Ectodermal cell (in vitro differentiated cells): ENCODE results near the gene WFS1.

ENCODE experiments used
- H3K27ac ChIP-seq: 2 replicates; pipeline ENCODE4 v1.7.0; 2013; ENCODE audit warnings: mild to moderate bottlenecking, low read depth, low read length; ENCODE audit not compliant: insufficient read depth, poor library complexity, severe bottlenecking
- H3K27me3 ChIP-seq: 2 replicates; pipeline ENCODE4 v1.7.0; 2013; ENCODE audit warnings: mild to moderate bottlenecking, low read length; ENCODE audit not compliant: insufficient read depth, control insufficient read depth, poor library complexity, severe bottlenecking
- H3K36me3 ChIP-seq: one replicate; pipeline ENCODE4 v1.7.0; 2013; ENCODE audit warnings: low read length; ENCODE audit not compliant: control insufficient read depth, insufficient read depth
- H3K4me1 ChIP-seq: one replicate; pipeline ENCODE4 v1.7.0; 2013; ENCODE audit warnings: low read length; ENCODE audit not compliant: control insufficient read depth, insufficient read depth
- H3K4me3 ChIP-seq: 2 replicates; pipeline ENCODE4 v1.7.0; 2013; ENCODE audit warnings: low read depth, low read length, control low read depth; ENCODE audit not compliant: insufficient read depth
- H3K9me3 ChIP-seq: 2 replicates; pipeline ENCODE4 v1.7.0; 2013; ENCODE audit warnings: mild to moderate bottlenecking, low read length, moderate library complexity; ENCODE audit not compliant: control insufficient read depth
- WGBS, 2 experiments: methylation state at CpG; one replicate each; pipeline ENCODE4 v1.1.7; 2013; ENCODE audit warnings: missing lambda C conversion rate in 2 of 2; 5-methylcytosine and 5-hydroxymethylcytosine counted together

WFS1 gene

DNA sequence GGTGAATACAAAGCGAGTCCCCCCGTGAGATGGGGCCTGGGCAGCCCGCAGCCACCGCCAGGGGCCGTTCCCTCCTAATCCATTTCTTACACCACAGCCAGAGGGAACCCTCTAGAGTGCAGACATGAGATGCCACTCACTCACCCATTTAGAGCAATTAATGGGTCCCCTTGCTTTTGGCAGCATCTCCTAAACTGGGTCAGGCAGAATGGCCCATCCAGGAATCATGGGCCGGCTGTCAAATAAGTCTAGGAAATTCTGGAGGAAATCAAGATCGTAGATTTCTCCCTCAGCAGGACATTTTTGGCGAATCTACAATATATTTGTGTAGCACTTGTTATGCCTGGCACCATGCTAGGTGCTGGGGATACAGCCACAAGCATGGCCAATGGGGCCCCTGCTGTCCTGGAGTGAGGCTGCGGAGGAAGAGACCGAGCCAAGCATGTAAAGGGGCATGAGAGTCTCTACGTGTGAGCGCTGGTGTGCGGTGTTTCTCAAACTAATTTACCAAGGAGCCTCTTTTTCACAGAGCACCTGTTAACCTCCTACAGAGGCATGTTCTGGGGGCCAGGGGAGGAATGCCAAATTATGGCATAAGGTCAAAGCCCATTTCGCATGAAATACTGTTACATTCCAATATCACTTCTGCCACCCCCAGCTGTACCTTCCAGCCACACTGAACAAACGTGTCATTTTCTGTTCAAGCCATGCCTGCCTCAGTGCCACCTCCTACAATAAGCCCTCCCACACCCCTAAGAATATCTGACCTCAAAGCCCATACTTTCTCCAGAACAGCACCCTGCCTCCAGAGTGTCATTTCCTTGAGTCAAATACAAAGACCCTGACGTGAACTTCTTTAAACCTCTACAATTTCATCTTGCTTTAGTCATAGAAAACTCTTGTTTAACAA lies 41.2 kb upstream of the WFS1 start:
- 86 to 87% methylated on average over 16 of the region's 16 CpGs for WGBS, 2 experiments
- H3K27me3 ChIP-seq, result no peaks in the 10 kb centered on the region
- H3K36me3 ChIP-seq, result no peaks in the 10 kb centered on the region
- H3K27ac ChIP-seq, result no peak overlapping the region
- H3K4me1 ChIP-seq, result no peaks in the 10 kb centered on the region
- no peaks in the 10 kb centered on the region for H3K9me3 ChIP-seq
- no peak overlapping the region for H3K4me3 ChIP-seq

DNA sequence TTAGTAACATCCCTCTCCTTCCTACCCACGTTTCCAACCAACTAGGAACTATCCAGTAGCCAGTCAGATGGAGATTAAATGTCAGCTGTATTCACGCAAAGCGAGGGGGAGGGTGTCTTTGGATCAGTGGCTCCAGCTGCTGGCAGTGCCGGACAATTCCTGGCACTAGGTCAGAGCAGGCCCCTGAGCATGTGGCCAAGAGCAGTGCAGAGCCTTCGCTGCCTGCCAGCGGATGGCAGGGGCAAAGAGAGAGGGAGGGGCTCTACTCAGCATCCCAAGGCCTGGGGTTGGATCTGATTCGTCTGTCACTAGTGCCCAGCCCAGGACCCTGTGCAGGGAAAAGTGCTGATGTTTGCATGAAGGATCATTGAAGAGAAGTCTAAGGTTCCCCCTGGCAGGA lies 40.6 kb upstream of the WFS1 start:
- 69 to 71% methylated on average over 7 of the region's 7 CpGs for WGBS, 2 experiments
- H3K27ac ChIP-seq, result no peak overlapping the region
- no peaks in the 10 kb centered on the region for H3K36me3 ChIP-seq
- H3K4me1 ChIP-seq, result no peaks in the 10 kb centered on the region
- no peaks in the 10 kb centered on the region for H3K27me3 ChIP-seq
- H3K4me3 ChIP-seq, result no peak overlapping the region
- H3K9me3 ChIP-seq, result no peaks in the 10 kb centered on the region

DNA sequence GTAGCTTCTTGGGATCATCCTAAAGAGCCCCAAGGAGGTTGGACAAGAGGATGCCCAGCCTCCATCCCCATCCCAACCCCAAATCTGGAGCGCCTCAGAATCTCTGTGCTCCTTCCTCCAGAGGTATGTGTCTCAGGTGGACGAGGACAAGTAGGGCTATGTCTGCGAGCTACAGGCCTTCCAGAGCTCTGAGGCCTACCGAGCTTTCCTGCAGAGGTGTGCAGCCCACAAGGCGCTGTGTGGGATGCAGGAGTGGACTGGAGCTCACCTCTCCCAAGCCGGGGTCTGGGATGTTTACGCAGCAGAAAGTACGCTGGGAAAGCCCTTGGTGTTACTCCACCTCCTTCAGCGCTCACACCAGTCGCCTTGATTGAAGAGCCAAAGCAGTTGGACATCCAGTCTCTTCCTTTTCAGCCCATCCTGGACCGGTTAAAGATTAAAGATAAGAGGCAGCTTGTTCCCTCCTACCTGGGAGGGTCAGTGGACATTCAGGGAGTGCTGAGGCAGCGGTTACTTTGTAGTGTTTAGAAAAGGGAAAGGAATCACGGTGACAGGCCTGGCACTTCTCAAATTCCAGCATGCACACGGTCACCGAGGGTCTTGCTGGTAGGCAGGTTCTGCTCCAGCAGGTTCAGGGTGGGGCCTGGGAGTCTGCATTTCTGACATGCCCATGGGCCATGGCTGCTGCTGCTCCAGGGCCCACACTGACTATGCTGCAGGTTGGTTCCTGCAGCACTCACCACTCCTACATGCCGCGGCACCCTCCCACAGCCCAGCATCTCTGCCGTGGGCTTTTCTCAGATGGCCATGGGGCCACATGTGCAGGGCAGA lies 39.8 kb upstream of the WFS1 start:
- 88% methylated on average over 18 of the region's 18 CpGs for WGBS, 2 experiments
- no peaks in the 10 kb centered on the region for H3K36me3 ChIP-seq
- H3K9me3 ChIP-seq, result no peaks in the 10 kb centered on the region
- no peak overlapping the region for H3K27ac ChIP-seq
- no peaks in the 10 kb centered on the region for H3K4me1 ChIP-seq
- no peaks in the 10 kb centered on the region for H3K27me3 ChIP-seq
- H3K4me3 ChIP-seq, result no peak overlapping the region

DNA sequence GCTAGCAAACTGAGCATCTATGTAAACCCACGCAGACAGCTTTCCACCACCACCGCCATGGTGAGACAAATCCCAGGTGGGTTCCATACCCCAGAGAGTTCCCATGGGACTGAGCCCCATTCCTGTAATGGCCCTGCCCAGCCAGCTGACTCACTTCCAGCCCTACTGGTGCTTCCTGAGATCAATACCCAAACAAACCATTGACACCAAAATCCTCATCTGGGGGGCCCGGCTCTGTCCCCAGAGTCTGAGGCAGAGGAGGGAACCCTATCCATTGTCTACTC lies 39.2 kb upstream of the WFS1 start:
- WGBS, 2 experiments, result 62% methylated on average over 3 of the region's 3 CpGs
- Histone ChIP-seq H3K36me3 (no peaks in the 10 kb centered on the region), H3K27ac (no peak overlapping the region), H3K4me1 (no peaks in the 10 kb centered on the region), H3K9me3 (no peaks in the 10 kb centered on the region), H3K27me3 (no peaks in the 10 kb centered on the region), H3K4me3 (no peak overlapping the region)

DNA sequence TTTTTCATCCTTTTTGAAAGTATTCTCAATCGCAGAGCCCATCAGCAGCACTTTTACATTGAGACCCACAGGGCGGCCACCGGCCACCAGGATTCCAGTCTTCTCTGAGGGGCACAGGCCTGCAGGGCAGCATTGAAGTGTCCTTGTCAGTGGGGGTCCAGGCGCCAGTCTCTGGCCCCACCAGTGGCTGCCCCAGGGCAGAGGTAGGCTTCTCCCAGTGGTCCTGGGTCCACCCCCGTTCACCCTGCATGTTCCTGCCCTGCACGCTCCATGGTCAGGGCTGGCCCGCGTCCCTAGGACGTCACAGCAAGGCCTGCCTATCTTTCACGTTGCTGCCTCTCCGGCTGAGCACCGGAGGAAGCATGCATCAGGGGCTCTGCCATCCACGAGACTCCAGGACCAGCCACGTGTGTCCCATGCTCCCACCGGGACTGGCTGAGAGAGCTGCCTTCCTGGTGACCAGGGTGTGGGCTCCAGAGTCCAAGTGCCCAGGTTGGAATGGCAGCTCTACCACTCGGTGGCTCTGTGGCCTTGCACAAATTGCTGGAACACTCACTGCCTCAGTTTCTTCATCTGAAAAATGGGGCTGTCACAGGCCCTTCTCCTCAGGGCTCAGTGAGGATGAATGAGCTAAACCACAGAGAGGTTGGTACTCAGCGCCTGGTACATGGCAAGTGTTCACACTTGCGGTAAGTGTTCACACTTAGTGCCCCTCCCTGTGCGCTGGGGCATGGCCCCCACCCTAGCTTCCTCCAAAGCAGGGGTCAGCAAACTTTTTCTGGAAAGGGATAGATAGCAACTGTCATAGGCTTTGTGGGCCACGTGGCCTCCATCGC lies 38.6 kb upstream of the WFS1 start:
- Histone ChIP-seq H3K4me1 (no peaks in the 10 kb centered on the region), H3K4me3 (no peak overlapping the region), H3K27me3 (no peaks in the 10 kb centered on the region), H3K9me3 (no peaks in the 10 kb centered on the region), H3K36me3 (no peaks in the 10 kb centered on the region), H3K27ac (no peak overlapping the region)
- WGBS, 2 experiments, result 94% methylated on average over 21 of the region's 21 CpGs

DNA sequence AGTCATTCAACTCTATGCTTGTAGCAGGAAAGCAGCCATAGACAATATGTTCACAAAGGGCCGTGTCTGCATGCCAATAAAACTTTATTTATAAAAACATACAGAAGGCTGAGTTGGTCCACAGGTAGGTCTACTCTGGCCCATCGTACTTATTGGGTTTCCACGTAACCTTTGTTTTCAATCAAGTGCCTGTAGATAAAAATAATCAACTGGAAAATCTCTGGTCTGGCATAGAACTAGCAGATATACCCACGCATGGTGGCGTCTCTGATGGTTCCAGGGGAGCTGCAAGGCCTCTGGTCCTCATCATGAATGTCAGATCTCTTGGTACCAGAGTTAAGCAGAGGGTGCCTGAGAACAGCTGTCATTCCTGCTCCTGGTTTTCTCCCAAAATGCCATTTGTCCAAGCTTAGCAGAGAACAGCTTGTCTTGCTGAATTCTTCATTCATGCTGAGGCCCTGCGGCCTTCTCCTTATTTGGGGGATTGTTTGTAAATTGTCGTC lies 37.9 kb upstream of the WFS1 start:
- Histone ChIP-seq H3K9me3 (no peaks in the 10 kb centered on the region), H3K27me3 (no peaks in the 10 kb centered on the region), H3K4me1 (no peaks in the 10 kb centered on the region), H3K27ac (no peak overlapping the region), H3K4me3 (no peak overlapping the region), H3K36me3 (no peaks in the 10 kb centered on the region)
- WGBS, 2 experiments, result 88 to 96% methylated on average over 6 to 7 of the region's 7 CpGs

DNA sequence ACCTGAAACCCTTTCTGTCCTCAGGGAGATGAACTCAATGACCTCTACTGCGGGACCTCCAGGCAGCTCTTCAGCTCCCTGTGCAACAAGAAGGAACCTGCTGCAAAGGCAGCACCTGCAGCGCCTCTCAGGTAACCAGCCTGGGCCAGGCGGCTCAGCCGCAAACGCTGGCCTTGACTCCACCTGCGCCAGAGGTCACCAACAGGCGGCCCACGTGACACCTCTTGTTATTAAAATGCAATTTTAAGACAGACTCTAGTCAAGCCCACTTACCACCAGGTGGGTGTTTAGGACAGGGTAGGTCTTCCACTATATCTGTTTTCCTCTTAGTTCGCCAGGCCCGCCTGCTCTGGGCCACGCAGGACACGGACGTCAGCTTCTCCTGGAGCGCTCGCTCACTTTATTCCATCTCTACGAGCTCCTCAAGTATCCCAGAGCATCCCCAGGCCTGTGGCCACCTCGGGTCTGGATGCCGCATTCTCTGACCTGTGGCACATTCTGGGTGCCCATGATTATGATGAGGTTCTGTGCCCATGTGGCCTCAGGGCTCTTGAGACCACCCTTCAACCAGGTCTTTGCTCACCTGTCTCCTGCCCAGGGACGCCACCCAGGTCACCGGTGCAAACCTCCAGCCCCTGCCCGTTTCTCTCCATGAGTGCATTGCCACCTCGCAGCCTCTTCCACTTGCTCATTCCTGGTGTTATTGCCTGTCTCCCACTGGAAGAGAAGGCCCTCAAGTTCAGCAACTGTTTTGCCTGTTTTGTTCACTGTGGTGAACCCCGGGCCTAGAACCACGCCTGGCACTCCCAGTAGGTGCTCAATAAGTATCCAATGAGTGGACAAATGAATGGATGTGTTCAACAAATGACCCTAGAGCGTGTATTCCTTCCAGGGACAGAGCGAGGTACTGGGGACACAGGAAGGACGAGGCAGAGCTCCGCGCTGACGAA lies 36.5 kb upstream of the WFS1 start:
- H3K27ac ChIP-seq, result no peak overlapping the region
- no peaks in the 10 kb centered on the region for H3K4me1 ChIP-seq
- H3K4me3 ChIP-seq, result no peak overlapping the region
- H3K36me3 ChIP-seq, result no peaks in the 10 kb centered on the region
- no peaks in the 10 kb centered on the region for H3K9me3 ChIP-seq
- H3K27me3 ChIP-seq, result no peaks in the 10 kb centered on the region
- 92 to 94% methylated on average over 30 of the region's 30 CpGs for WGBS, 2 experiments

DNA sequence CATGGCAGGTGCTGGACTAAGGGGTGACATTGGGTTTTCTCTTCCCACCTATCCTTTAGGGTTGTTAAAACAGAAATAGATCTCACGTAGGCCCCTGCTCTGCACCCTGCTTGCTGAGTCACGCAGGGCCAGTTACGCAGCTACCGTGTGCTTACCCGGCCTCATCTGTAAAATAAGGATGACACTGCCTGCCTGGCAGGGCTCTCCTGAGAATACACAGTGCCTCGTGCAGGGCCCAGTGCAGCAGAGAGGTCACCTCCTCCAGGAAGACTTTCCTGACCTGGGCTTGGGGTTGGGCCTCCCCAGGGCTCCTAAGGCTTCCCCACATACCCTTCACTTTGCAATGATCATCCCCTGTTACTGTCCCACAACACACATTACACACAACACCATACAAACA lies 35.7 kb upstream of the WFS1 start:
- Histone ChIP-seq H3K36me3 (no peaks in the 10 kb centered on the region), H3K4me3 (no peak overlapping the region), H3K27me3 (no peaks in the 10 kb centered on the region), H3K27ac (no peak overlapping the region), H3K9me3 (no peaks in the 10 kb centered on the region), H3K4me1 (no peaks in the 10 kb centered on the region)
- WGBS, 2 experiments, result 92 to 93% methylated on average over 6 of the region's 6 CpGs

DNA sequence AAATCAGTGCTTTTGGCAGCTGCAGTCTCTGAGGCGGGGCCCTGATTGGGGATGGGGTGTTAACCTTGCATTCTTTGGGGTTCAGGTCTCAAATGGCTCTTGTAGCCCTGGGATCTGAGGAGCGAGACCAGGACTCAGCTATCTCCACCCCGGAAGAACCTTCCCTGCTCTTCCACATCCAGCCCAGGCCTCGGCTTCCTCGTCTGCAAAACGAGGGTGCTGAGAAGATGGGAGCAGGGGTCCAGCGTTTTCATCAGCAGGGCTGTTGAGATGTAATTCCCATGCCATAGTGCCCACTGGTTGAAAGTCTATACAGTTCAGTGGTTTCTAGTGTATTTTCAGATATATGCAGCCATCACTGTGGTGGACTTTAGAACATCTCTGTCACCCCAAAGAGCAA lies 34.6 kb upstream of the WFS1 start:
- no peaks in the 10 kb centered on the region for H3K4me1 ChIP-seq
- H3K9me3 ChIP-seq, result no peaks in the 10 kb centered on the region
- 90 to 92% methylated on average over 7 of the region's 7 CpGs for WGBS, 2 experiments
- no peaks in the 10 kb centered on the region for H3K27me3 ChIP-seq
- H3K36me3 ChIP-seq, result no peaks in the 10 kb centered on the region
- no peak overlapping the region for H3K27ac ChIP-seq
- no peak overlapping the region for H3K4me3 ChIP-seq
